Liver (tissue), 3 donors: ENCODE measurements around the gene CFAP299.

Experiments used
- EGR1 ChIP-seq, 2 donors: IDR thresholded peaks; 2 replicates each; pipeline ENCODE4 v1.6.1; 2016 to 2018; ENCODE audit warnings: antibody characterized with exemption in 2 of 2, low read depth in 2 of 2
- GABPA ChIP-seq, 2 donors: IDR thresholded peaks in 1 of 2; conservative IDR thresholded peaks in 1 of 2; 2 replicates each; pipeline ENCODE4 v1.6.1; 2016; ENCODE audit warnings: antibody characterized with exemption in 2 of 2, mild to moderate bottlenecking in 1 of 2, moderate library complexity in 1 of 2
- JUND ChIP-seq, 2 donors: IDR thresholded peaks; 2 replicates each; pipeline ENCODE4 v1.6.1; 2016; ENCODE audit warnings: antibody characterized with exemption in 2 of 2
- RAD21 ChIP-seq, 2 donors: IDR thresholded peaks; 2 replicates each; pipeline ENCODE4 v1.6.1; 2016; ENCODE audit warnings: antibody characterized with exemption in 2 of 2, mild to moderate bottlenecking in 2 of 2
- REST ChIP-seq: IDR thresholded peaks from 2 replicates; pipeline ENCODE4 v1.6.1; 2016; ENCODE audit warnings: antibody characterized with exemption, mild to moderate bottlenecking
- SP1 ChIP-seq: IDR thresholded peaks from 2 replicates; pipeline ENCODE4 v1.6.1; 2018; ENCODE audit warnings: antibody characterized with exemption, mild to moderate bottlenecking
- TAF1 ChIP-seq: conservative IDR thresholded peaks from 2 replicates; pipeline ENCODE4 v1.6.1; 2016; ENCODE audit warnings: antibody characterized with exemption, mild to moderate bottlenecking
- YY1 ChIP-seq: IDR thresholded peaks from 2 replicates; pipeline ENCODE4 v1.6.1; 2016; ENCODE audit warnings: antibody characterized with exemption, mild to moderate bottlenecking
- ZBTB33 ChIP-seq: IDR thresholded peaks from 2 replicates; pipeline ENCODE4 v1.6.1; 2016; ENCODE audit warnings: antibody characterized with exemption
- TF ChIP-seq, protein P1 (sequence below): fragments of 150-350 bp; IDR thresholded peaks from 2 replicates; pipeline ENCODE4 v1.5.1; 2017; ENCODE audit warnings: improper control_type of control experiment, low read depth, low read length; ENCODE audit not compliant: missing input control
- TF ChIP-seq, protein P2 (sequence below): IDR thresholded peaks from 2 replicates; pipeline ENCODE4 v1.6.1; 2016; ENCODE audit warnings: antibody characterized with exemption
- TF ChIP-seq, protein P3 (sequence below): IDR thresholded peaks from 2 replicates; pipeline ENCODE4 v1.6.1; 2016; ENCODE audit warnings: antibody characterized with exemption
- donor health status: healthy.
- donor health status: healthy.

DNA sequence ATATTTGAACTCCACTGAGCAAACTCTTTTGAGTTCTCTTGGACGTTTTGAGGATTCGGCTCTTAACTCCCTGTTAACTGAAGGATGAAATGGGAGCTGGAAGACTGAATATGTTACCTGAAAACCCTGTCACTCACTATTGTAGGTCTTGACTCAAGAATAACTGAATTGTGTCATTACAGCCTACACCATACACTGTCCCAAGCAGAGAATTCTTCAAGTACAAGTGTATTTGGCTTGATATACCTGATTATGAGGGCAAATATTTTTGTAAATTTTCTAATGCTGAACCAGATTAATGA is 276.1 kb downstream of the CFAP299 start:
- TF ChIP-seq, protein P1, sequence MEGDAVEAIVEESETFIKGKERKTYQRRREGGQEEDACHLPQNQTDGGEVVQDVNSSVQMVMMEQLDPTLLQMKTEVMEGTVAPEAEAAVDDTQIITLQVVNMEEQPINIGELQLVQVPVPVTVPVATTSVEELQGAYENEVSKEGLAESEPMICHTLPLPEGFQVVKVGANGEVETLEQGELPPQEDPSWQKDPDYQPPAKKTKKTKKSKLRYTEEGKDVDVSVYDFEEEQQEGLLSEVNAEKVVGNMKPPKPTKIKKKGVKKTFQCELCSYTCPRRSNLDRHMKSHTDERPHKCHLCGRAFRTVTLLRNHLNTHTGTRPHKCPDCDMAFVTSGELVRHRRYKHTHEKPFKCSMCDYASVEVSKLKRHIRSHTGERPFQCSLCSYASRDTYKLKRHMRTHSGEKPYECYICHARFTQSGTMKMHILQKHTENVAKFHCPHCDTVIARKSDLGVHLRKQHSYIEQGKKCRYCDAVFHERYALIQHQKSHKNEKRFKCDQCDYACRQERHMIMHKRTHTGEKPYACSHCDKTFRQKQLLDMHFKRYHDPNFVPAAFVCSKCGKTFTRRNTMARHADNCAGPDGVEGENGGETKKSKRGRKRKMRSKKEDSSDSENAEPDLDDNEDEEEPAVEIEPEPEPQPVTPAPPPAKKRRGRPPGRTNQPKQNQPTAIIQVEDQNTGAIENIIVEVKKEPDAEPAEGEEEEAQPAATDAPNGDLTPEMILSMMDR, result no peak
- TF ChIP-seq, protein P2, sequence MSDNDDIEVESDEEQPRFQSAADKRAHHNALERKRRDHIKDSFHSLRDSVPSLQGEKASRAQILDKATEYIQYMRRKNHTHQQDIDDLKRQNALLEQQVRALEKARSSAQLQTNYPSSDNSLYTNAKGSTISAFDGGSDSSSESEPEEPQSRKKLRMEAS, result no peak
- no peak for TF ChIP-seq JUND (IDR thresholded peaks at IDR 0.05)
- TF ChIP-seq SP1, result no peak
- no peak for TF ChIP-seq YY1
- TF ChIP-seq EGR1 (IDR thresholded peaks at IDR 0.05; ENCODE audit: low read depth in 2 of 2), result no peak
- TF ChIP-seq RAD21 (IDR thresholded peaks at IDR 0.05), result no peak
- no peak for TF ChIP-seq REST
- no peak for TF ChIP-seq TAF1
- TF ChIP-seq, protein P3, sequence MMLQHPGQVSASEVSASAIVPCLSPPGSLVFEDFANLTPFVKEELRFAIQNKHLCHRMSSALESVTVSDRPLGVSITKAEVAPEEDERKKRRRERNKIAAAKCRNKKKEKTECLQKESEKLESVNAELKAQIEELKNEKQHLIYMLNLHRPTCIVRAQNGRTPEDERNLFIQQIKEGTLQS, result no peak
- TF ChIP-seq GABPA (IDR thresholded peaks at IDR 0.05 in 1 of 2, conservative IDR thresholded peaks at IDR 0.05 in 1 of 2), result no peak
- no peak for TF ChIP-seq ZBTB33
